Measurements from ENCODE around the gene JUND.

- no peak for TF ChIP-seq CTCF (IDR thresholded peaks at IDR 0.05)
- TF ChIP-seq REST (IDR thresholded peaks at IDR 0.05; ENCODE audit: low read depth, low read length): no peak
Observed at GRCh38 chr19:18262917-18263316, 18.5 kb downstream of the JUND start.
